Activated T-cell treated with anti-CD3 and anti-CD28 coated beads, Interleukin-2, amount 50 U/mL, for 24 hours (primary cell): ENCODE data around the gene BPI.
"Not testable (repeated sequence)": the region's sequence is repeated elsewhere in the genome, so short reads cannot be mapped to it uniquely, and the experiment has no call there.

Source experiments
- DNase-seq: peaks from one replicate; pipeline ENCODE4 v3.0.0-alpha.2; 2020
- H3K27ac Mint-ChIP-seq: 2 replicates; pipeline ENCODE4 v1.8.0; 2020; ENCODE audit warnings: mild to moderate bottlenecking, mixed read lengths
- H3K27me3 Mint-ChIP-seq: 2 replicates; pipeline ENCODE4 v1.8.0; 2020; ENCODE audit warnings: mixed read lengths
- H3K36me3 Mint-ChIP-seq: 2 replicates; pipeline ENCODE4 v1.8.0; 2020; ENCODE audit warnings: low read depth, mixed read lengths
- H3K4me1 Mint-ChIP-seq: 2 replicates; pipeline ENCODE4 v1.8.0; 2020; ENCODE audit warnings: low read depth, mixed read lengths
- H3K4me3 Mint-ChIP-seq: 2 replicates; pipeline ENCODE4 v1.8.0; 2020; ENCODE audit warnings: mild to moderate bottlenecking, moderate library complexity, mixed read lengths
- H3K9me3 Mint-ChIP-seq: 2 replicates; pipeline ENCODE4 v1.8.0; 2020; ENCODE audit warnings: mixed read lengths

The BPI gene

GRCh38 chr20:38303908-38304379 lies at the start of gene BPI:
BPI (plus strand) TSS chr20:38304156; CDS start chr20:38304224, 68 bp downstream.
- Mint-ChIP-seq H3K27me3 (peaks cover 72% of the 10 kb centered on the region), H3K4me3 (no peak within 1 kb of the TSS), H3K4me1 (peaks cover 14% of the 10 kb centered on the region), H3K9me3 (no peaks in the 10 kb centered on the region), H3K27ac (no peak within 1 kb of the TSS), H3K36me3 (no peaks in the 10 kb centered on the region)
- no peak for DNase-seq

- not testable (repeated sequence) for DNase-seq, H3K9me3 Mint-ChIP-seq, H3K27ac Mint-ChIP-seq, H3K4me3 Mint-ChIP-seq, H3K36me3 Mint-ChIP-seq, H3K4me1 Mint-ChIP-seq
- peaks cover 34% of the 10 kb centered on the region for H3K27me3 Mint-ChIP-seq
Observed at GRCh38 chr20:38254621-38255020, 49.3 kb upstream of the BPI start.

GRCh38 chr20:38255393-38255792 lies 48.6 kb upstream of the BPI start:
- no peaks in the 10 kb centered on the region for H3K9me3 Mint-ChIP-seq
- peaks cover 42% of the 10 kb centered on the region for H3K27me3 Mint-ChIP-seq
- no peak overlapping the region for H3K27ac Mint-ChIP-seq
- no peak overlapping the region for H3K4me3 Mint-ChIP-seq
- H3K4me1 Mint-ChIP-seq, result no peaks in the 10 kb centered on the region
- no peak for DNase-seq
- H3K36me3 Mint-ChIP-seq, result no peaks in the 10 kb centered on the region

GRCh38 chr20:38256021-38256420 lies 47.9 kb upstream of the BPI start:
- Mint-ChIP-seq H3K9me3 (no peaks in the 10 kb centered on the region), H3K4me1 (no peaks in the 10 kb centered on the region), H3K27me3 (peaks cover 47% of the 10 kb centered on the region), H3K36me3 (no peaks in the 10 kb centered on the region), H3K27ac (no peak overlapping the region), H3K4me3 (no peak overlapping the region)
- no peak for DNase-seq

GRCh38 chr20:38256966-38257365 lies 47.0 kb upstream of the BPI start:
- DNase-seq, result no peak
- H3K27ac Mint-ChIP-seq, result no peak overlapping the region
- H3K36me3 Mint-ChIP-seq, result no peaks in the 10 kb centered on the region
- peaks cover 52% of the 10 kb centered on the region for H3K27me3 Mint-ChIP-seq
- no peaks in the 10 kb centered on the region for H3K4me1 Mint-ChIP-seq
- H3K9me3 Mint-ChIP-seq, result no peaks in the 10 kb centered on the region
- H3K4me3 Mint-ChIP-seq, result no peak overlapping the region

- H3K4me3 Mint-ChIP-seq, result no peak overlapping the region
- H3K9me3 Mint-ChIP-seq, result no peaks in the 10 kb centered on the region
- H3K27ac Mint-ChIP-seq, result no peak overlapping the region
- H3K27me3 Mint-ChIP-seq, result peaks cover 54% of the 10 kb centered on the region
- H3K4me1 Mint-ChIP-seq, result no peaks in the 10 kb centered on the region
- DNase-seq, result no peak
- H3K36me3 Mint-ChIP-seq, result no peaks in the 10 kb centered on the region
Observed at GRCh38 chr20:38258545-38259215, 45.3 kb upstream of the BPI start.

- H3K27me3 Mint-ChIP-seq, result peaks cover 65% of the 10 kb centered on the region
Observed at GRCh38 chr20:38260025-38260377, 44.0 kb upstream of the BPI start.

GRCh38 chr20:38260378-38261053 lies 43.4 kb upstream of the BPI start, which contains the start of gene KIAA1755:
KIAA1755 (minus strand) TSS chr20:38260735; CDS start chr20:38260500, 235 bp downstream.
- Mint-ChIP-seq H3K36me3 (no peaks in the 10 kb centered on the region), H3K4me3 (no peak within 1 kb of the TSS), H3K27me3 (peaks cover 65% of the 10 kb centered on the region), H3K27ac (no peak within 1 kb of the TSS), H3K4me1 (no peaks in the 10 kb centered on the region), H3K9me3 (no peaks in the 10 kb centered on the region)
- no peak for DNase-seq

More at GRCh38 chr20:38260025-38260377, 44.0 kb upstream of the BPI start:
- no peaks in the 10 kb centered on the region for H3K9me3 Mint-ChIP-seq
- H3K4me1 Mint-ChIP-seq, result no peaks in the 10 kb centered on the region
- no peak overlapping the region for H3K27ac Mint-ChIP-seq
- H3K4me3 Mint-ChIP-seq, result no peak overlapping the region
- DNase-seq, result no peak
- no peaks in the 10 kb centered on the region for H3K36me3 Mint-ChIP-seq

- Mint-ChIP-seq H3K27me3 (peaks cover 60% of the 10 kb centered on the region), H3K4me1 (no peaks in the 10 kb centered on the region)
Observed at GRCh38 chr20:38261054-38261390, 42.9 kb upstream of the BPI start.

GRCh38 chr20:38262931-38263330 lies 41.0 kb upstream of the BPI start:
- Mint-ChIP-seq H3K4me1 (no peaks in the 10 kb centered on the region), H3K4me3 (no peak overlapping the region), H3K36me3 (no peaks in the 10 kb centered on the region), H3K9me3 (no peaks in the 10 kb centered on the region), H3K27ac (no peak overlapping the region), H3K27me3 (peaks cover 54% of the 10 kb centered on the region)
- no peak for DNase-seq

More at GRCh38 chr20:38261054-38261390, 42.9 kb upstream of the BPI start:
- no peaks in the 10 kb centered on the region for H3K9me3 Mint-ChIP-seq
- no peak overlapping the region for H3K27ac Mint-ChIP-seq
- H3K36me3 Mint-ChIP-seq, result no peaks in the 10 kb centered on the region
- H3K4me3 Mint-ChIP-seq, result no peak overlapping the region
- DNase-seq, result no peak

- Mint-ChIP-seq H3K27me3 (peaks cover 44% of the 10 kb centered on the region), H3K36me3 (no peaks in the 10 kb centered on the region), H3K4me1 (no peaks in the 10 kb centered on the region), H3K4me3 (no peak overlapping the region), H3K27ac (no peak overlapping the region), H3K9me3 (no peaks in the 10 kb centered on the region)
- no peak for DNase-seq
Observed at GRCh38 chr20:38266426-38266825, 37.5 kb upstream of the BPI start.

GRCh38 chr20:38267296-38267695 lies 36.7 kb upstream of the BPI start:
- Mint-ChIP-seq H3K36me3 (no peaks in the 10 kb centered on the region), H3K27ac (no peak overlapping the region), H3K27me3 (peaks cover 43% of the 10 kb centered on the region), H3K4me1 (no peaks in the 10 kb centered on the region), H3K4me3 (no peak overlapping the region), H3K9me3 (no peaks in the 10 kb centered on the region)
- DNase-seq, result no peak

GRCh38 chr20:38267901-38268514 lies 35.9 kb upstream of the BPI start:
- H3K27me3 Mint-ChIP-seq, result peaks cover 36% of the 10 kb centered on the region
- DNase-seq, result no peak
- no peaks in the 10 kb centered on the region for H3K36me3 Mint-ChIP-seq
- H3K9me3 Mint-ChIP-seq, result no peaks in the 10 kb centered on the region
- no peak overlapping the region for H3K27ac Mint-ChIP-seq
- no peak overlapping the region for H3K4me3 Mint-ChIP-seq
- no peaks in the 10 kb centered on the region for H3K4me1 Mint-ChIP-seq

- H3K4me3 Mint-ChIP-seq, result no peak overlapping the region
- peaks cover 34% of the 10 kb centered on the region for H3K27me3 Mint-ChIP-seq
- no peak overlapping the region for H3K27ac Mint-ChIP-seq
- H3K4me1 Mint-ChIP-seq, result no peaks in the 10 kb centered on the region
- no peaks in the 10 kb centered on the region for H3K9me3 Mint-ChIP-seq
- H3K36me3 Mint-ChIP-seq, result no peaks in the 10 kb centered on the region
- DNase-seq, result no peak
Observed at GRCh38 chr20:38269040-38269439, 34.9 kb upstream of the BPI start.

- no peak for DNase-seq
- H3K27me3 Mint-ChIP-seq, result peaks cover 27% of the 10 kb centered on the region
- H3K4me3 Mint-ChIP-seq, result no peak overlapping the region
- no peaks in the 10 kb centered on the region for H3K9me3 Mint-ChIP-seq
- H3K36me3 Mint-ChIP-seq, result no peaks in the 10 kb centered on the region
- H3K27ac Mint-ChIP-seq, result no peak overlapping the region
- no peaks in the 10 kb centered on the region for H3K4me1 Mint-ChIP-seq
Observed at GRCh38 chr20:38269715-38270114, 34.2 kb upstream of the BPI start.
